HEK293 (cell line): ENCODE results near the gene FAAH2.

Experiments
- CTCF ChIA-PET: fragments of 350-600 bp; formaldehyde crosslinking; extraction: SDS; loops from one replicate; lab custom pipeline; 2021; ENCODE audit warnings: antibody characterized with exemption; lab: Yijun Ruan, JAX
- POLR2A ChIA-PET: fragments of 300-600 bp; formaldehyde crosslinking; extraction: SDS; loops from one replicate; lab custom pipeline; 2020; ENCODE audit warnings: antibody characterized with exemption, inconsistent platforms; lab: Yijun Ruan, JAX
- H3K27ac ChIP-seq: fragments of 200-500 bp; sonication (Bioruptor generic); 2 replicates; pipeline ENCODE4 v1.5.1; 2014; ENCODE audit warnings: low read depth, low read length, control low read depth, inconsistent platforms; ENCODE audit errors: extremely low read depth
- H3K36me3 ChIP-seq, 2 experiments: fragments of 200-500 bp in 1 of 2; sonication (Bioruptor generic) in 1 of 2; 1 replicate in 1 of 2; 2 replicates in 1 of 2; pipeline ENCODE4 v1.5.1; 2014 to 2017; ENCODE audit warnings: inconsistent platforms in 2 of 2, low read length in 2 of 2; ENCODE audit not compliant: control insufficient read depth in 2 of 2, insufficient read depth in 1 of 2
- H3K4me1 ChIP-seq: fragments of 200-500 bp; sonication (Bioruptor generic); 2 replicates; pipeline ENCODE4 v1.5.1; 2014; ENCODE audit warnings: mild to moderate bottlenecking, low read length, inconsistent platforms; ENCODE audit not compliant: control insufficient read depth, insufficient read depth
- H3K4me3 ChIP-seq: 2 replicates; pipeline ENCODE4 v1.5.1; 2011; ENCODE audit warnings: low read depth, mild to moderate bottlenecking, control low read depth, low read length, moderate library complexity
- H3K9me3 ChIP-seq: fragments of 200-500 bp; sonication (Bioruptor generic); 2 replicates; pipeline ENCODE4 v1.5.1; 2014; ENCODE audit warnings: low read depth, low read length, inconsistent platforms; ENCODE audit not compliant: control insufficient read depth, insufficient read depth
- KLF7 ChIP-seq: fragments of 450-650 bp; formaldehyde crosslinking; IDR thresholded peaks from 2 replicates; pipeline ENCODE4 v1.5.1; 2016; ENCODE audit warnings: missing biosample characterization, missing genetic modification characterization, borderline replicate concordance
- KLF8 ChIP-seq: fragments of 450-650 bp; formaldehyde crosslinking; IDR thresholded peaks from 2 replicates; pipeline ENCODE4 v1.5.1; 2016; ENCODE audit warnings: missing biosample characterization, missing genetic modification characterization
- PATZ1 ChIP-seq: fragments of 450-650 bp; formaldehyde crosslinking; IDR thresholded peaks from 2 replicates; pipeline ENCODE4 v1.5.1; 2016; ENCODE audit warnings: missing biosample characterization, missing genetic modification characterization
- TCF7L2 ChIP-seq: IDR thresholded peaks from 2 replicates; pipeline ENCODE4 v1.6.1; 2011; ENCODE audit warnings: low read depth, mild to moderate bottlenecking, inconsistent platforms, low read length, moderate library complexity, borderline replicate concordance
- TSHZ1 ChIP-seq: fragments of 450-650 bp; formaldehyde crosslinking; IDR thresholded peaks from 2 replicates; pipeline ENCODE4 v1.5.1; 2016; ENCODE audit warnings: missing biosample characterization, missing genetic modification characterization, borderline replicate concordance
- YY1 ChIP-seq: fragments of 450-650 bp; formaldehyde crosslinking; IDR thresholded peaks from 2 replicates; pipeline ENCODE4 v1.5.1; 2018; ENCODE audit warnings: missing biosample characterization, missing genetic modification characterization
- ZFHX2 ChIP-seq: fragments of 450-650 bp; formaldehyde crosslinking; conservative IDR thresholded peaks from 2 replicates; pipeline ENCODE4 v1.5.1; 2016; ENCODE audit warnings: missing biosample characterization, missing genetic modification characterization
- ZNF138 ChIP-seq: fragments of 450-650 bp; formaldehyde crosslinking; IDR thresholded peaks from 2 replicates; pipeline ENCODE4 v1.5.1; 2016; ENCODE audit warnings: missing biosample characterization, missing genetic modification characterization, borderline replicate concordance
- ZNF175 ChIP-seq: fragments of 450-650 bp; formaldehyde crosslinking; IDR thresholded peaks from 2 replicates; pipeline ENCODE4 v1.5.1; 2016; ENCODE audit warnings: missing biosample characterization, missing genetic modification characterization
- ZNF211 ChIP-seq: fragments of 450-650 bp; formaldehyde crosslinking; IDR thresholded peaks from 2 replicates; pipeline ENCODE4 v1.5.1; 2016; ENCODE audit warnings: low read depth, missing biosample characterization, missing genetic modification characterization
- ZNF366 ChIP-seq: fragments of 450-650 bp; formaldehyde crosslinking; conservative IDR thresholded peaks from 2 replicates; pipeline ENCODE4 v1.5.1; 2016; ENCODE audit warnings: missing biosample characterization, missing genetic modification characterization
- ZNF529 ChIP-seq: fragments of 450-650 bp; formaldehyde crosslinking; IDR thresholded peaks from 2 replicates; pipeline ENCODE4 v1.5.1; 2017; ENCODE audit warnings: missing genetic modification characterization, missing biosample characterization; ENCODE audit not compliant: insufficient replicate concordance
- ZNF560 ChIP-seq: fragments of 450-650 bp; formaldehyde crosslinking; IDR thresholded peaks from 2 replicates; pipeline ENCODE4 v1.5.1; 2017; ENCODE audit warnings: missing biosample characterization, missing genetic modification characterization, borderline replicate concordance
- ZNF623 ChIP-seq: fragments of 450-650 bp; formaldehyde crosslinking; IDR thresholded peaks from 2 replicates; pipeline ENCODE4 v1.5.1; 2016; ENCODE audit warnings: missing biosample characterization, missing genetic modification characterization
- ZNF654 ChIP-seq: fragments of 450-650 bp; formaldehyde crosslinking; IDR thresholded peaks from 2 replicates; pipeline ENCODE4 v1.5.1; 2016; ENCODE audit warnings: low read depth, missing biosample characterization, missing genetic modification characterization
- ZNF670 ChIP-seq: fragments of 450-650 bp; formaldehyde crosslinking; IDR thresholded peaks from 2 replicates; pipeline ENCODE4 v1.5.1; 2016; ENCODE audit warnings: missing biosample characterization, missing genetic modification characterization, low read depth
- ZNF76 ChIP-seq: fragments of 450-650 bp; formaldehyde crosslinking; IDR thresholded peaks from 2 replicates; pipeline ENCODE4; 2016; ENCODE audit warnings: low read depth, missing biosample characterization, missing genetic modification characterization, borderline replicate concordance
- ZNF768 ChIP-seq: fragments of 450-650 bp; formaldehyde crosslinking; IDR thresholded peaks from 2 replicates; pipeline ENCODE4 v1.5.1; 2018; ENCODE audit warnings: missing biosample characterization, mild to moderate bottlenecking, missing genetic modification characterization
- TF ChIP-seq, protein P1 (sequence below): fragments of 450-650 bp; formaldehyde crosslinking; IDR thresholded peaks from 2 replicates; pipeline ENCODE4 v1.5.1; 2016; ENCODE audit warnings: missing biosample characterization, missing genetic modification characterization
- TF ChIP-seq, protein P2 (sequence below): fragments of 450-650 bp; formaldehyde crosslinking; IDR thresholded peaks from 2 replicates; pipeline ENCODE4 v1.5.1; 2016; ENCODE audit warnings: missing biosample characterization, missing genetic modification characterization, low read depth
- TF ChIP-seq, protein P3 (sequence below): fragments of 450-650 bp; formaldehyde crosslinking; IDR thresholded peaks from 2 replicates; pipeline ENCODE4 v1.5.1; 2017; ENCODE audit warnings: missing biosample characterization, mild to moderate bottlenecking, missing genetic modification characterization, moderate library complexity

Gene FAAH2

DNA sequence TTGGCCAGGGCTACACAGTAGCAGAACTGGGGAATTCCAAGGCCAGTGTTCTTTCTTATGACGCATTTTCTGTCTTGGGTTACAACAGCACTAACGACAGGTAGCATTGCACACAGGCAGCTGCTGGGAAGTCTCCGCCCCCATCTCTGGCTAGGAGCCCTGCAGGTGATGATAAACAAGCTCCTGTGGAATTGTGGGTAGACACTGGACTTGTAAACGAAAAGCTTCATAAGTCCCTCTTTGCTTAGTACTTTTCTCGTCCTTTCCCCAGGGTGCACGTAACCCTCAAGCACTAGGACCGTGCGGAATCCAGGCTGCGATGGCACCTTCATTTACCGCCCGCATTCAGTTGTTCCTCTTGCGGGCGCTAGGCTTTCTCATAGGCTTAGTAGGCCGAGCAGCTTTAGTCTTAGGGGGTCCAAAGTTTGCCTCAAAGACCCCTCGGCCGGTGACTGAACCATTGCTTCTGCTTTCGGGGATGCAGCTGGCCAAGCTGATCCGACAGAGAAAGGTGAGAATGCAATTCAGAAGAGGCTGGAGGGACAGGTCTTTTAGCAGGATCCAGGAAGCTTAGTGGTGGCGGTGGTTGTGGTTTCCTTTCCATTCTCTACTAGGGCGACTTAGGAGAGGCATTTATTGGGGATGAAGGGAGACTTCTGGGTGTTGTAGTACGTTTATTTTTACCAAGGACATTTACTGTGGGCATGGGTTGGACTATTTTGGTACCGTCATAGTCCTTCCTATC, at the start of gene FAAH2 (continued):
- TF ChIP-seq PATZ1 (no peak), ZNF654 (tag by site-specific recombination) (no peak), ZFHX2 (tag by site-specific recombination) (no peak), ZNF366 (tag by site-specific recombination) (no peak), ZNF76 (tag by site-specific recombination) (0 out of 2 replicates have a peak, but pooled peaks have one; percentile 3), ZNF670 (tag by site-specific recombination) (no peak)
- TF ChIP-seq, protein P1, sequence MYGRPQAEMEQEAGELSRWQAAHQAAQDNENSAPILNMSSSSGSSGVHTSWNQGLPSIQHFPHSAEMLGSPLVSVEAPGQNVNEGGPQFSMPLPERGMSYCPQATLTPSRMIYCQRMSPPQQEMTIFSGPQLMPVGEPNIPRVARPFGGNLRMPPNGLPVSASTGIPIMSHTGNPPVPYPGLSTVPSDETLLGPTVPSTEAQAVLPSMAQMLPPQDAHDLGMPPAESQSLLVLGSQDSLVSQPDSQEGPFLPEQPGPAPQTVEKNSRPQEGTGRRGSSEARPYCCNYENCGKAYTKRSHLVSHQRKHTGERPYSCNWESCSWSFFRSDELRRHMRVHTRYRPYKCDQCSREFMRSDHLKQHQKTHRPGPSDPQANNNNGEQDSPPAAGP (tag by site-specific recombination): no peak

GRCh38 chrX:57241967-57242366, 44.5 kb upstream of the FAAH2 start:
- ChIA-PET POLR2A (no interaction called here), CTCF (no interaction called here)
- 0 out of 2 replicates have a peak, but pooled peaks cover 4% of the 10 kb centered on the region for H3K9me3 ChIP-seq
- H3K4me1 ChIP-seq: no peaks in the 10 kb centered on the region
- TF ChIP-seq ZNF175 (tag by site-specific recombination): no peak
- TF ChIP-seq, protein P2, sequence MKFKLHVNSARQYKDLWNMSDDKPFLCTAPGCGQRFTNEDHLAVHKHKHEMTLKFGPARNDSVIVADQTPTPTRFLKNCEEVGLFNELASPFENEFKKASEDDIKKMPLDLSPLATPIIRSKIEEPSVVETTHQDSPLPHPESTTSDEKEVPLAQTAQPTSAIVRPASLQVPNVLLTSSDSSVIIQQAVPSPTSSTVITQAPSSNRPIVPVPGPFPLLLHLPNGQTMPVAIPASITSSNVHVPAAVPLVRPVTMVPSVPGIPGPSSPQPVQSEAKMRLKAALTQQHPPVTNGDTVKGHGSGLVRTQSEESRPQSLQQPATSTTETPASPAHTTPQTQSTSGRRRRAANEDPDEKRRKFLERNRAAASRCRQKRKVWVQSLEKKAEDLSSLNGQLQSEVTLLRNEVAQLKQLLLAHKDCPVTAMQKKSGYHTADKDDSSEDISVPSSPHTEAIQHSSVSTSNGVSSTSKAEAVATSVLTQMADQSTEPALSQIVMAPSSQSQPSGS (tag by site-specific recombination): no peak
- TF ChIP-seq YY1 (tag by site-specific recombination): no peak
- no peak for TF ChIP-seq ZNF768
- TF ChIP-seq ZNF138 (tag by site-specific recombination): no peak
- H3K36me3 ChIP-seq: no peaks in the 10 kb centered on the region; a peak in 1 of 3 replicates
- H3K27ac ChIP-seq: no peak overlapping the region
- H3K4me3 ChIP-seq: no peak overlapping the region

DNA sequence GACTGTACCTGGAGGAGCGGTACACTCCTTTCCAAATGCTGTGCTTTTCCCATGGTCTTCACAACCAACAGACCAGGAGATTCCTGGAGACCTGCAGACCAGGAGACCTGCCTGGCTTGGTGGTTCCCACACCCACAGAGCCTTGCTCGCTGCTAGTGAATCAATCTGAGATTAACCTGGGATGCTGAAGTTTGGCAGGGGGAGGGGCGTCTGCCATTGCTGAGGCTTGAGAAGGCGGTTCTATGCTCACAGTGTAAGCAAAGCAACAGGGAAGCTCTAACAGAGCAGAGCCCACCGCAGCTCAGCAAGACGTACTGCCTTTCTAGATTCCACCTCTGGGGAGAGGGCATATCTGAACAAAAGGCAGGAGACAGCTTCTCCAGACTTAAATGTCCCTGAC, 34.5 kb upstream of the FAAH2 start:
- Histone ChIP-seq H3K4me3 (no peak overlapping the region), H3K27ac (no peak overlapping the region), H3K36me3 (no peaks in the 10 kb centered on the region), H3K9me3 (no peaks in the 10 kb centered on the region), H3K4me1 (no peaks in the 10 kb centered on the region)
- TF ChIP-seq ZNF560: no peak
- no peak for TF ChIP-seq ZNF211 (tag by site-specific recombination)
- TF ChIP-seq KLF8 (tag by site-specific recombination): no peak
- TF ChIP-seq TCF7L2: no peak
- TF ChIP-seq TSHZ1 (tag by site-specific recombination): no peak
- TF ChIP-seq, protein P3, sequence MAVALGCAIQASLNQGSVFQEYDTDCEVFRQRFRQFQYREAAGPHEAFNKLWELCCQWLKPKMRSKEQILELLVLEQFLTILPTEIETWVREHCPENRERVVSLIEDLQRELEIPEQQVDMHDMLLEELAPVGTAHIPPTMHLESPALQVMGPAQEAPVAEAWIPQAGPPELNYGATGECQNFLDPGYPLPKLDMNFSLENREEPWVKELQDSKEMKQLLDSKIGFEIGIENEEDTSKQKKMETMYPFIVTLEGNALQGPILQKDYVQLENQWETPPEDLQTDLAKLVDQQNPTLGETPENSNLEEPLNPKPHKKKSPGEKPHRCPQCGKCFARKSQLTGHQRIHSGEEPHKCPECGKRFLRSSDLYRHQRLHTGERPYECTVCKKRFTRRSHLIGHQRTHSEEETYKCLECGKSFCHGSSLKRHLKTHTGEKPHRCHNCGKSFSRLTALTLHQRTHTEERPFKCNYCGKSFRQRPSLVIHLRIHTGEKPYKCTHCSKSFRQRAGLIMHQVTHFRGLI: no peak
- no peak for TF ChIP-seq ZNF623 (tag by site-specific recombination)
- TF ChIP-seq KLF7 (tag by site-specific recombination): no peak
- TF ChIP-seq ZNF529 (tag by site-specific recombination): no peak
- CTCF ChIA-PET: no interaction called here
- POLR2A ChIA-PET: no interaction called here
